SK-N-SH (cell line): Measurements from ENCODE around the gene FADS1. TPM values are rescaled to one million over a fixed set of nuclear protein-coding genes. Genes with fewer than 3 reads are reported as not detected.

ENCODE experiments used
- CTCF ChIA-PET: fragments of 300-600, 350-600 bp; formaldehyde crosslinking; extraction: SDS; loops from one replicate; lab custom pipeline; 2021; lab: Yijun Ruan, JAX
- POLR2A ChIA-PET: fragments of 350-600 bp; sonication (Branson Sonifier 250); formaldehyde crosslinking; extraction: SDS; loops from one replicate; lab custom pipeline; 2020; ENCODE audit warnings: antibody characterized with exemption, inconsistent platforms; lab: Yijun Ruan, JAX
- DNase-seq: peaks from one replicate; pipeline ENCODE4 v3.0.0; 2012
- H2AFZ ChIP-seq: fragments of 200-600 bp; sonication (generic); 2 replicates; pipeline ENCODE4 v1.8.1; 2016; ENCODE audit warnings: antibody characterized with exemption, mild to moderate bottlenecking, low read depth
- H3F3A ChIP-seq: fragments of 200-600 bp; sonication (generic); replicated peaks from 2 replicates; pipeline ENCODE3; 2016; ENCODE audit warnings: antibody characterized with exemption, mild to moderate bottlenecking; ENCODE audit not compliant: insufficient read depth
- H3K27ac ChIP-seq, 2 experiments: fragments of 200-500 bp in 1 of 2; fragments of 200-600 bp in 1 of 2; sonication (Bioruptor generic) in 1 of 2; sonication (generic), shearing (Covaris generic) in 1 of 2; 2 replicates each; pipeline versions ENCODE4 v1.5.1 to v1.6.1; 2014 to 2016; ENCODE audit warnings: low read depth in 2 of 2, inconsistent platforms in 1 of 2, low read length in 1 of 2, mild to moderate bottlenecking in 1 of 2, mixed read lengths in 1 of 2
- H3K27me3 ChIP-seq: fragments of 200-600 bp; sonication (generic), shearing (Covaris generic); 2 replicates; pipeline ENCODE4 v1.6.1; 2016; ENCODE audit warnings: mixed run types; ENCODE audit not compliant: insufficient read depth
- H3K36me3 ChIP-seq, 2 experiments: fragments of 200-500 bp in 1 of 2; fragments of 200-600 bp in 1 of 2; sonication (Bioruptor generic) in 1 of 2; sonication (generic) in 1 of 2; replicated peaks in 1 of 2; 2 replicates each; pipeline versions ENCODE3 to v1.5.1; 2014 to 2016; ENCODE audit warnings: low read length in 1 of 2, mild to moderate bottlenecking in 1 of 2; ENCODE audit not compliant: insufficient read depth in 2 of 2, control insufficient read depth in 1 of 2
- H3K4me1 ChIP-seq, 2 experiments: fragments of 200-500 bp in 1 of 2; fragments of 200-600 bp in 1 of 2; sonication (Bioruptor generic) in 1 of 2; sonication (generic), shearing (Covaris generic) in 1 of 2; 2 replicates each; pipeline versions ENCODE4 v1.5.1 to v1.6.1; 2014 to 2016; ENCODE audit warnings: low read depth in 1 of 2, low read length in 1 of 2, mixed run types in 1 of 2; ENCODE audit not compliant: insufficient read depth in 2 of 2, control insufficient read depth in 1 of 2
- H3K4me2 ChIP-seq: fragments of 200-600 bp; sonication (generic), shearing (Covaris generic); 2 replicates; pipeline ENCODE4 v1.6.1; 2017; ENCODE audit warnings: mixed run types
- H3K4me3 ChIP-seq, 2 experiments: fragments of 200-500 bp in 1 of 2; fragments of 200-600 bp in 1 of 2; sonication (Bioruptor generic) in 1 of 2; sonication (generic), shearing (Covaris generic) in 1 of 2; 2 replicates each; pipeline versions ENCODE4 v1.5.1 to v1.8.1; 2014 to 2016; ENCODE audit warnings: low read depth in 2 of 2, inconsistent platforms in 1 of 2, low read length in 1 of 2, mild to moderate bottlenecking in 1 of 2, mixed read lengths in 1 of 2, moderate library complexity in 1 of 2
- H3K79me2 ChIP-seq: fragments of 200-600 bp; sonication (generic); 2 replicates; pipeline ENCODE4 v1.8.1; 2017; ENCODE audit warnings: mild to moderate bottlenecking; ENCODE audit not compliant: insufficient read depth
- H3K9ac ChIP-seq: fragments of 200-600 bp; sonication (generic); 2 replicates; pipeline ENCODE4 v1.6.1; 2017; ENCODE audit warnings: mixed run types
- H3K9me2 ChIP-seq: fragments of 200-600 bp; sonication (generic); 2 replicates; pipeline ENCODE4 v1.6.1; 2017; ENCODE audit warnings: mixed run types
- H3K9me3 ChIP-seq: fragments of 200-600 bp; sonication (generic); 2 replicates; pipeline ENCODE4 v1.6.1; 2017; ENCODE audit warnings: mixed run types, mild to moderate bottlenecking, moderate library complexity
- H4K20me1 ChIP-seq: fragments of 200-600 bp; sonication (generic); 2 replicates; pipeline ENCODE4 v1.6.1; 2017; ENCODE audit warnings: mild to moderate bottlenecking, mixed run types; ENCODE audit not compliant: insufficient read depth
- ELF1 ChIP-seq: IDR thresholded peaks from 2 replicates; pipeline ENCODE4 v1.4.0; 2012
- EZH2phosphoT487 ChIP-seq: fragments of 200-600 bp; sonication (generic); IDR thresholded peaks from 2 replicates; pipeline ENCODE4 v1.6.1; 2017; ENCODE audit warnings: low read depth, mixed run types, mild to moderate bottlenecking, antibody characterized with exemption, moderate library complexity, borderline replicate concordance
- FOSL2 ChIP-seq: IDR thresholded peaks from 2 replicates; pipeline ENCODE4 v1.4.0; 2012; ENCODE audit warnings: low read depth, mild to moderate bottlenecking, moderate library complexity, borderline replicate concordance
- FOXJ3 ChIP-seq: sonication (generic); formaldehyde crosslinking; IDR thresholded peaks from 2 replicates; pipeline ENCODE4 v1.5.1; 2020; ENCODE audit warnings: mild to moderate bottlenecking, missing genetic modification reagents
- GABPA ChIP-seq: IDR thresholded peaks from 2 replicates; pipeline ENCODE4 v1.4.0; 2012; ENCODE audit warnings: low read depth, mild to moderate bottlenecking
- JUND ChIP-seq: IDR thresholded peaks from 2 replicates; pipeline ENCODE4 v1.4.0; 2012
- MAX ChIP-seq: IDR thresholded peaks from 2 replicates; pipeline ENCODE4 v1.4.0; 2012; ENCODE audit warnings: low read depth
- MXI1 ChIP-seq: IDR thresholded peaks from 2 replicates; pipeline ENCODE4 v1.6.1; 2012; ENCODE audit warnings: mild to moderate bottlenecking, low read depth, low read length, improper control_type of control experiment
- NRF1 ChIP-seq: IDR thresholded peaks from 2 replicates; pipeline ENCODE4 v1.6.1; 2012; ENCODE audit warnings: low read depth, mild to moderate bottlenecking, low read length
- PBX3 ChIP-seq: IDR thresholded peaks from 2 replicates; pipeline ENCODE4; 2012
- RAD21 ChIP-seq: IDR thresholded peaks from 2 replicates; pipeline ENCODE4 v1.6.1; 2012; ENCODE audit warnings: mild to moderate bottlenecking, low read length
- RFX5 ChIP-seq: IDR thresholded peaks from 2 replicates; pipeline ENCODE4 v1.6.1; 2012; ENCODE audit warnings: mild to moderate bottlenecking, improper control_type of control experiment, low read length
- RXRA ChIP-seq: IDR thresholded peaks from 2 replicates; pipeline ENCODE4 v1.4.0; 2012; ENCODE audit warnings: low read depth, mild to moderate bottlenecking, borderline replicate concordance
- SIN3A ChIP-seq: IDR thresholded peaks from 2 replicates; pipeline ENCODE4 v1.6.1; 2012; ENCODE audit warnings: low read depth, mild to moderate bottlenecking, low read length, moderate library complexity, borderline replicate concordance
- SMC3 ChIP-seq: IDR thresholded peaks from 2 replicates; pipeline ENCODE4 v1.6.1; 2012; ENCODE audit warnings: low read depth, low read length, improper control_type of control experiment
- TAF1 ChIP-seq: IDR thresholded peaks from 2 replicates; pipeline ENCODE4 v1.6.1; 2012; ENCODE audit warnings: low read depth, mild to moderate bottlenecking, low read length, moderate library complexity, borderline replicate concordance
- TCF12 ChIP-seq: IDR thresholded peaks from 2 replicates; pipeline ENCODE4 v1.4.0; 2012
- USF1 ChIP-seq: IDR thresholded peaks from 2 replicates; pipeline ENCODE4 v1.4.0; 2012; ENCODE audit warnings: low read depth, borderline replicate concordance
- USF2 ChIP-seq: fragments of 150-350 bp; IDR thresholded peaks from 2 replicates; pipeline ENCODE4 v1.6.1; 2017; ENCODE audit warnings: antibody characterized with exemption, low read length, low read depth, borderline replicate concordance
- YY1 ChIP-seq: IDR thresholded peaks from 2 replicates; pipeline ENCODE4 v1.4.0; 2012; ENCODE audit warnings: low read depth, mild to moderate bottlenecking
- WGBS: methylation state at CpG from one replicate; pipeline ENCODE4 v1.1.6; 2017; ENCODE audit warnings: low lambda C conversion rate; 5-methylcytosine and 5-hydroxymethylcytosine counted together
- polyA plus RNA-seq, 3 experiments: library from polyadenylated mRNA; depleted of rRNA; stranded (reverse); fragments of >200 nt; gene quantifications; 2 replicates each; pipeline ENCODE4 v1.2.3, GENCODE V29; 2012

FADS1 gene
- polyA plus RNA-seq, 1 of the 3 experiments (the other 2 are of a cell fraction), result 20.6 TPM

- no peak overlapping the region for H3K4me2 ChIP-seq
Measured at GRCh38 chr11:61763930-61764605, 52.7 kb downstream of the FADS1 start.

GRCh38 chr11:61762798-61763197 lies 54.0 kb downstream of the FADS1 start:
- H3K79me2 ChIP-seq, result no peaks in the 10 kb centered on the region
- no peaks in the 10 kb centered on the region for H3K9me3 ChIP-seq
- CTCF ChIA-PET, result interaction anchor here (1.2 to 14.3 kb wide), 5 partner anchors 14 to 345 kb away, joined by 3 to 140 read pairs (median 6); no protein-coding TSS in a partner anchor
- DNase-seq, result peak; percentile 79
- POLR2A ChIA-PET, result no interaction called here
- no peak overlapping the region for H3K4me2 ChIP-seq
- H3K36me3 ChIP-seq, result no peaks in the 10 kb centered on the region
- no peak overlapping the region for H3K27ac ChIP-seq
- no peaks in the 10 kb centered on the region for H3K9me2 ChIP-seq
- H4K20me1 ChIP-seq, result no peaks in the 10 kb centered on the region
- H3K4me3 ChIP-seq, result no peak overlapping the region
- peaks cover 0 to 20% of the 10 kb centered on the region in 2 experiments; a peak in 2 of 4 replicates for H3K4me1 ChIP-seq
- 52% methylated on average over 15 of the region's 15 CpGs for WGBS
- no peaks in the 10 kb centered on the region for H3K27me3 ChIP-seq
- no peaks in the 10 kb centered on the region for H3F3A ChIP-seq
- no peak overlapping the region for H2AFZ ChIP-seq
- H3K9ac ChIP-seq, result no peak overlapping the region
- TF ChIP-seq USF2, result no peak
- no peak for TF ChIP-seq RXRA
- TF ChIP-seq FOXJ3 (CRISPR knock-in tag), result no peak
- no peak for TF ChIP-seq YY1
- TF ChIP-seq ELF1, result no peak
- no peak for TF ChIP-seq RAD21
- TF ChIP-seq JUND, result no peak
- TF ChIP-seq MXI1, result no peak
- no peak for TF ChIP-seq GABPA
- TF ChIP-seq SMC3, result no peak
- TF ChIP-seq RFX5, result no peak
- no peak for TF ChIP-seq EZH2phosphoT487
- no peak for TF ChIP-seq MAX
- TF ChIP-seq PBX3, result no peak
- no peak for TF ChIP-seq USF1

More at GRCh38 chr11:61763930-61764605, 52.7 kb downstream of the FADS1 start:
- POLR2A ChIA-PET, result interaction anchor here (1.0 kb wide), 1 partner anchor 16 kb away, joined by 3 read pairs; no protein-coding TSS in a partner anchor
- TF ChIP-seq RFX5 (no peak), TAF1 (no peak), USF1 (no peak), MXI1 (no peak), TCF12 (no peak), SIN3A (no peak), NRF1 (no peak), RAD21 (no peak), PBX3 (no peak), FOSL2 (no peak)
- TF ChIP-seq, all 33 proteins: peak for 0
- H3K9me3 ChIP-seq, result no peaks in the 10 kb centered on the region
- no peak overlapping the region for H3K9ac ChIP-seq
- DNase-seq, result no peak
- no peaks in the 10 kb centered on the region for H3K9me2 ChIP-seq
- peaks cover 0 to 30% of the 10 kb centered on the region in 2 experiments; a peak in 2 of 4 replicates for H3K4me1 ChIP-seq
- no peak overlapping the region for H3K4me3 ChIP-seq
- H3K27me3 ChIP-seq, result no peaks in the 10 kb centered on the region
- no peaks in the 10 kb centered on the region for H4K20me1 ChIP-seq
- H3K36me3 ChIP-seq, result no peaks in the 10 kb centered on the region
- H3F3A ChIP-seq, result no peaks in the 10 kb centered on the region
- CTCF ChIA-PET, result interaction anchor here (0.6 to 14.3 kb wide), 13 partner anchors 11 to 344 kb away, joined by 3 to 140 read pairs (median 3); partner anchors contain the start of genes MYRF and TMEM258
- H3K27ac ChIP-seq, result no peak overlapping the region
- no peaks in the 10 kb centered on the region for H3K79me2 ChIP-seq
- WGBS, result 93% methylated on average over 8 of the region's 23 CpGs
- no peak overlapping the region for H2AFZ ChIP-seq
